Measurements from ENCODE around the gene ELL.

GRCh38 chr19:18464646-18465045, 57.2 kb downstream of the ELL start:
- TF ChIP-seq EZH2 (IDR thresholded peaks at IDR 0.05; ENCODE audit: insufficient read depth, poor library complexity, severe bottlenecking) = no peak
- TF ChIP-seq EZH2phosphoT487 (IDR thresholded peaks at IDR 0.05; ENCODE audit: insufficient read depth, low read depth) = no peak

Data from GM23248 (cell line).